ENCODE measurements around the gene DUSP12. TPM values are rescaled to one million over a fixed set of nuclear protein-coding genes. Genes with fewer than 3 reads are reported as not detected.

Gene DUSP12
- polyA plus RNA-seq (2013, experiment 1 of 2): 43.9 TPM
- 44.2 TPM for polyA plus RNA-seq (2013, experiment 2 of 2)

GRCh38 chr1:161749509-161750407 lies at the start of gene DUSP12:
Gene DUSP12, plus strand, starts transcription at chr1:161749786. Its CDS starts 16 bp downstream, at chr1:161749802.
- Histone ChIP-seq H3K56ac (ENCODE audit: low read length) (peak within 1 kb of the TSS; percentile 100), H3K4me3 (ENCODE audit: low read length) (peak within 1 kb of the TSS; percentile 98), H3K18ac (ENCODE audit: low read length) (peak within 1 kb of the TSS; percentile 77), H3K9ac (ENCODE audit: low read length) (peak within 1 kb of the TSS; percentile 99), H3K36me3 (ENCODE audit: control insufficient read depth, insufficient read depth, low read length) (peaks cover 4% of the 10 kb centered on the region), H2BK15ac (replicated peaks; ENCODE audit: low read depth) (no peak within 1 kb of the TSS), H3K79me2 (ENCODE audit: control insufficient read depth, insufficient read depth, low read length) (peaks cover 12% of the 10 kb centered on the region), H4K8ac (ENCODE audit: low read depth, low read length) (no peak within 1 kb of the TSS), H2BK120ac (ENCODE audit: low read depth, low read length) (no peak within 1 kb of the TSS), H3K79me1 (ENCODE audit: low read length) (peaks cover 4% of the 10 kb centered on the region), H3K23ac (ENCODE audit: low read length) (peak within 1 kb of the TSS; percentile 3), H3K4me1 (ENCODE audit: control insufficient read depth, low read depth, low read length) (no peaks in the 10 kb centered on the region), H3K4ac (ENCODE audit: low read depth, low read length) (no peak within 1 kb of the TSS), H3K4me2 (ENCODE audit: low read length) (peak within 1 kb of the TSS; percentile 45), H2BK5ac (ENCODE audit: low read length) (peak within 1 kb of the TSS; percentile 91), H4K5ac (ENCODE audit: low read length) (peak within 1 kb of the TSS; percentile 99), H3K27me3 (ENCODE audit: insufficient read depth, low read length, poor library complexity) (no peaks in the 10 kb centered on the region), H2AK5ac (ENCODE audit: low read length) (no peak within 1 kb of the TSS), H3K27ac (ENCODE audit: low read depth, low read length) (peak within 1 kb of the TSS; percentile 93)
- DNase-seq: peak; percentile 98
- WGBS (ENCODE audit: extremely low coverage, insufficient coverage, low lambda C conversion rate): no CpG with 5 or more reads among the region's 65 CpGs

- no peak overlapping the region for H3K4me3 ChIP-seq (ENCODE audit: low read length)
- no peak overlapping the region for H2BK5ac ChIP-seq (ENCODE audit: low read length)
- H3K23ac ChIP-seq (ENCODE audit: low read length): no peak overlapping the region
- H3K36me3 ChIP-seq (ENCODE audit: control insufficient read depth, insufficient read depth, low read length): no peaks in the 10 kb centered on the region
- no peaks in the 10 kb centered on the region for H3K27me3 ChIP-seq (ENCODE audit: insufficient read depth, low read length, poor library complexity)
- no peak overlapping the region for H3K4me2 ChIP-seq (ENCODE audit: low read length)
- H3K79me1 ChIP-seq (ENCODE audit: low read length): no peaks in the 10 kb centered on the region
- no CpG with 5 or more reads among the region's 8 CpGs for WGBS (ENCODE audit: extremely low coverage, insufficient coverage, low lambda C conversion rate)
- no peak overlapping the region for H3K18ac ChIP-seq (ENCODE audit: low read length)
- no peak for DNase-seq
- no peak overlapping the region for H3K56ac ChIP-seq (ENCODE audit: low read length)
- no peak overlapping the region for H2BK120ac ChIP-seq (ENCODE audit: low read depth, low read length)
- H3K9ac ChIP-seq (ENCODE audit: low read length): no peak overlapping the region
- no peaks in the 10 kb centered on the region for H3K79me2 ChIP-seq (ENCODE audit: control insufficient read depth, insufficient read depth, low read length)
- H3K4ac ChIP-seq (ENCODE audit: low read depth, low read length): no peak overlapping the region
- no peak overlapping the region for H2BK15ac ChIP-seq (replicated peaks; ENCODE audit: low read depth)
- no peak overlapping the region for H3K27ac ChIP-seq (ENCODE audit: low read depth, low read length)
- H2AK5ac ChIP-seq (ENCODE audit: low read length): no peak overlapping the region
- H4K5ac ChIP-seq (ENCODE audit: low read length): no peak overlapping the region
- no peak overlapping the region for H4K8ac ChIP-seq (ENCODE audit: low read depth, low read length)
- no peaks in the 10 kb centered on the region for H3K4me1 ChIP-seq (ENCODE audit: control insufficient read depth, low read depth, low read length)
These were observed 47.3 kb upstream of the DUSP12 start for GRCh38 chr1:161702250-161702649.

- Histone ChIP-seq H3K18ac (ENCODE audit: low read length) (no peak overlapping the region), H3K36me3 (ENCODE audit: control insufficient read depth, insufficient read depth, low read length) (no peaks in the 10 kb centered on the region), H2BK5ac (ENCODE audit: low read length) (no peak overlapping the region), H3K27ac (ENCODE audit: low read depth, low read length) (no peak overlapping the region), H3K79me1 (ENCODE audit: low read length) (no peaks in the 10 kb centered on the region), H3K4me2 (ENCODE audit: low read length) (no peak overlapping the region), H2AK5ac (ENCODE audit: low read length) (no peak overlapping the region), H3K23ac (ENCODE audit: low read length) (no peak overlapping the region), H2BK15ac (replicated peaks; ENCODE audit: low read depth) (no peak overlapping the region), H3K27me3 (ENCODE audit: insufficient read depth, low read length, poor library complexity) (no peaks in the 10 kb centered on the region), H4K5ac (ENCODE audit: low read length) (no peak overlapping the region), H3K56ac (ENCODE audit: low read length) (no peak overlapping the region), H3K4me3 (ENCODE audit: low read length) (no peak overlapping the region), H3K4me1 (ENCODE audit: control insufficient read depth, low read depth, low read length) (no peaks in the 10 kb centered on the region), H4K8ac (ENCODE audit: low read depth, low read length) (no peak overlapping the region), H3K79me2 (ENCODE audit: control insufficient read depth, insufficient read depth, low read length) (no peaks in the 10 kb centered on the region), H3K9ac (ENCODE audit: low read length) (no peak overlapping the region), H3K4ac (ENCODE audit: low read depth, low read length) (no peak overlapping the region), H2BK120ac (ENCODE audit: low read depth, low read length) (no peak overlapping the region)
- no CpG with 5 or more reads among the region's 4 CpGs for WGBS (ENCODE audit: extremely low coverage, insufficient coverage, low lambda C conversion rate)
- DNase-seq: no peak
These were observed 44.0 kb upstream of the DUSP12 start for GRCh38 chr1:161705537-161705936.

GRCh38 chr1:161706113-161706481 lies 43.5 kb upstream of the DUSP12 start:
- no CpG with 5 or more reads among the region's 3 CpGs for WGBS (ENCODE audit: extremely low coverage, insufficient coverage, low lambda C conversion rate)

GRCh38 chr1:161706482-161707347 lies 42.9 kb upstream of the DUSP12 start, which contains the start of gene FCRLA:
Gene FCRLA, plus strand, starts transcription at chr1:161707229. Its CDS starts 36 bp downstream, at chr1:161707265.
- Histone ChIP-seq H3K36me3 (ENCODE audit: control insufficient read depth, insufficient read depth, low read length) (no peaks in the 10 kb centered on the region), H3K79me1 (ENCODE audit: low read length) (no peaks in the 10 kb centered on the region), H2BK15ac (replicated peaks; ENCODE audit: low read depth) (no peak within 1 kb of the TSS), H3K79me2 (ENCODE audit: control insufficient read depth, insufficient read depth, low read length) (no peaks in the 10 kb centered on the region), H3K18ac (ENCODE audit: low read length) (no peak within 1 kb of the TSS), H3K27me3 (ENCODE audit: insufficient read depth, low read length, poor library complexity) (no peaks in the 10 kb centered on the region), H3K4me2 (ENCODE audit: low read length) (no peak within 1 kb of the TSS), H2AK5ac (ENCODE audit: low read length) (no peak within 1 kb of the TSS), H3K4me3 (ENCODE audit: low read length) (no peak within 1 kb of the TSS), H2BK120ac (ENCODE audit: low read depth, low read length) (no peak within 1 kb of the TSS), H3K9ac (ENCODE audit: low read length) (no peak within 1 kb of the TSS), H4K5ac (ENCODE audit: low read length) (no peak within 1 kb of the TSS), H3K4ac (ENCODE audit: low read depth, low read length) (no peak within 1 kb of the TSS), H3K27ac (ENCODE audit: low read depth, low read length) (no peak within 1 kb of the TSS), H2BK5ac (ENCODE audit: low read length) (no peak within 1 kb of the TSS), H3K23ac (ENCODE audit: low read length) (no peak within 1 kb of the TSS), H4K8ac (ENCODE audit: low read depth, low read length) (no peak within 1 kb of the TSS), H3K4me1 (ENCODE audit: control insufficient read depth, low read depth, low read length) (no peaks in the 10 kb centered on the region), H3K56ac (ENCODE audit: low read length) (no peak within 1 kb of the TSS)
- WGBS (ENCODE audit: extremely low coverage, insufficient coverage, low lambda C conversion rate): no CpG with 5 or more reads among the region's 4 CpGs
- no peak for DNase-seq

More at GRCh38 chr1:161706113-161706481, 43.5 kb upstream of the DUSP12 start:
- no peaks in the 10 kb centered on the region for H3K27me3 ChIP-seq (ENCODE audit: insufficient read depth, low read length, poor library complexity)
- no peak overlapping the region for H4K8ac ChIP-seq (ENCODE audit: low read depth, low read length)
- H2BK15ac ChIP-seq (replicated peaks; ENCODE audit: low read depth): no peak overlapping the region
- no peak overlapping the region for H2BK120ac ChIP-seq (ENCODE audit: low read depth, low read length)
- H3K36me3 ChIP-seq (ENCODE audit: control insufficient read depth, insufficient read depth, low read length): no peaks in the 10 kb centered on the region
- H3K4me3 ChIP-seq (ENCODE audit: low read length): no peak overlapping the region
- no peak overlapping the region for H3K18ac ChIP-seq (ENCODE audit: low read length)
- no peak overlapping the region for H2AK5ac ChIP-seq (ENCODE audit: low read length)
- no peak overlapping the region for H3K56ac ChIP-seq (ENCODE audit: low read length)
- H3K23ac ChIP-seq (ENCODE audit: low read length): no peak overlapping the region
- no peak overlapping the region for H3K27ac ChIP-seq (ENCODE audit: low read depth, low read length)
- H3K79me2 ChIP-seq (ENCODE audit: control insufficient read depth, insufficient read depth, low read length): no peaks in the 10 kb centered on the region
- no peak overlapping the region for H3K4ac ChIP-seq (ENCODE audit: low read depth, low read length)
- H3K4me2 ChIP-seq (ENCODE audit: low read length): no peak overlapping the region
- no peak overlapping the region for H3K9ac ChIP-seq (ENCODE audit: low read length)
- no peak for DNase-seq
- no peaks in the 10 kb centered on the region for H3K79me1 ChIP-seq (ENCODE audit: low read length)
- no peak overlapping the region for H4K5ac ChIP-seq (ENCODE audit: low read length)
- no peak overlapping the region for H2BK5ac ChIP-seq (ENCODE audit: low read length)
- H3K4me1 ChIP-seq (ENCODE audit: control insufficient read depth, low read depth, low read length): no peaks in the 10 kb centered on the region

Data from mesendoderm (in vitro differentiated cells).